ENCODE data around the gene KCNQ1.

KCNQ1 gene

GRCh38 chr11:2674658-2675131, 229.9 kb downstream of the KCNQ1 start:
- DNase-seq: no peak

GRCh38 chr11:2675540-2675939, 230.7 kb downstream of the KCNQ1 start:
- DNase-seq: no peak

- DNase-seq: no peak
Observed at GRCh38 chr11:2677127-2677526, 232.3 kb downstream of the KCNQ1 start.

GRCh38 chr11:2678396-2678795, 233.6 kb downstream of the KCNQ1 start:
- DNase-seq: no peak

- DNase-seq: no peak
Observed at GRCh38 chr11:2679011-2679676, 234.3 kb downstream of the KCNQ1 start.

GRCh38 chr11:2681408-2682145, 236.8 kb downstream of the KCNQ1 start:
- DNase-seq: no peak

GRCh38 chr11:2683806-2684205, 239.0 kb downstream of the KCNQ1 start:
- no peak for DNase-seq

GRCh38 chr11:2684581-2684980, 239.8 kb downstream of the KCNQ1 start:
- DNase-seq: no peak

GRCh38 chr11:2685051-2685450, 240.2 kb downstream of the KCNQ1 start:
- DNase-seq: no peak

- DNase-seq: no peak
Observed at GRCh38 chr11:2685566-2686359, 241.0 kb downstream of the KCNQ1 start.

GRCh38 chr11:2686360-2687222, 241.8 kb downstream of the KCNQ1 start:
- DNase-seq: no peak

- DNase-seq: no peak
Observed at GRCh38 chr11:2687223-2687530, 242.4 kb downstream of the KCNQ1 start.

GRCh38 chr11:2687782-2688191, 243.0 kb downstream of the KCNQ1 start:
- DNase-seq: no peak

GRCh38 chr11:2688381-2689231, 243.8 kb downstream of the KCNQ1 start:
- DNase-seq: no peak

- DNase-seq: no peak
Observed at GRCh38 chr11:2689651-2690575, 245.1 kb downstream of the KCNQ1 start.

GRCh38 chr11:2690596-2691354, 246.0 kb downstream of the KCNQ1 start:
- DNase-seq: no peak

GRCh38 chr11:2691355-2691761, 246.6 kb downstream of the KCNQ1 start:
- no peak for DNase-seq

- DNase-seq: no peak
Observed at GRCh38 chr11:2691991-2692875, 247.4 kb downstream of the KCNQ1 start.
